GM12873 (cell line): ENCODE results near the gene CLEC2A.

Experiments used
- TF ChIP-seq, protein P1 (sequence below): IDR thresholded peaks from 2 replicates; pipeline ENCODE4 v1.5.1; 2012; ENCODE audit warnings: low read depth, mild to moderate bottlenecking, moderate library complexity, low read length, control low read depth; ENCODE audit not compliant: insufficient read depth; ENCODE audit errors: missing control alignments

The CLEC2A gene

DNA sequence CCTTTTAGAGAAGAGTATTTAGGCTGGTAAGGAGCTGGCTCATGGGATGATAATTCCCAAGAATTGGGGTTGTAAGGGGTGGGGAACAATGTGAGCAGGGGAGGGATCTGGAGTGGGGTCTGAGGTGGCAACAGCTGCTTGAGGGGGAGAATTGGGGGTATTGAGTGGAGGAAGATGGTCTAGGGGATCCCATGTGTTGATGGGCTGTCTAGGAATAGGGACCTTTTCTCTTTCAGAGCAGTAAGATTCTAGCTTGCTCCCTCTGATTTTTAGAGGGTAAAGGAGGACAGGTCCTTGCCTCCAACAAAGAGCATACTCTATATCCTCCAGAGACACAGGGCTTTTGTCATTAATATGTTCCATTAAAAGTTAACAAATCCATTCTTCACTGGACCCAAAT is 22.4 kb downstream of the CLEC2A start:
- TF ChIP-seq, protein P1, sequence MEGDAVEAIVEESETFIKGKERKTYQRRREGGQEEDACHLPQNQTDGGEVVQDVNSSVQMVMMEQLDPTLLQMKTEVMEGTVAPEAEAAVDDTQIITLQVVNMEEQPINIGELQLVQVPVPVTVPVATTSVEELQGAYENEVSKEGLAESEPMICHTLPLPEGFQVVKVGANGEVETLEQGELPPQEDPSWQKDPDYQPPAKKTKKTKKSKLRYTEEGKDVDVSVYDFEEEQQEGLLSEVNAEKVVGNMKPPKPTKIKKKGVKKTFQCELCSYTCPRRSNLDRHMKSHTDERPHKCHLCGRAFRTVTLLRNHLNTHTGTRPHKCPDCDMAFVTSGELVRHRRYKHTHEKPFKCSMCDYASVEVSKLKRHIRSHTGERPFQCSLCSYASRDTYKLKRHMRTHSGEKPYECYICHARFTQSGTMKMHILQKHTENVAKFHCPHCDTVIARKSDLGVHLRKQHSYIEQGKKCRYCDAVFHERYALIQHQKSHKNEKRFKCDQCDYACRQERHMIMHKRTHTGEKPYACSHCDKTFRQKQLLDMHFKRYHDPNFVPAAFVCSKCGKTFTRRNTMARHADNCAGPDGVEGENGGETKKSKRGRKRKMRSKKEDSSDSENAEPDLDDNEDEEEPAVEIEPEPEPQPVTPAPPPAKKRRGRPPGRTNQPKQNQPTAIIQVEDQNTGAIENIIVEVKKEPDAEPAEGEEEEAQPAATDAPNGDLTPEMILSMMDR, result no peak

DNA sequence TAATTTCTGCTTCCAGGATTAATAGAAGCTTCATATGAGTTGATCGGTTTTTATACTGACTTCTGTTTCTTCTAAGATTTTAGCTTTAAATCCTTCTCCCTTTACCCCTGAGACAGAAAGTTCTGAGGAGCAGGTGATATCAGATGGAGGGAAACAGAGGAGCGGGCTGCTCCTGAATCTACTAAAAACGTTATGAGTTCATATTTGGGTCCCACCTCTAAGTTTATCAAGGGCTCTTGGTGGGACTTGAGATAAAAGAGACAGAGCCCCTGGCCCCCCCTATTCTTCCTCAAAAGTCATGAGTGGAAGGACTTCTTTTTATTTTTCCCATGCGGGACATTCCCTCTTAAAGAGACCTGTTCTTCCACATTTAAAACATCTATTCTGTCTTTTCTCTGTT is 23.8 kb downstream of the CLEC2A start:
- TF ChIP-seq, protein P1, result no peak

DNA sequence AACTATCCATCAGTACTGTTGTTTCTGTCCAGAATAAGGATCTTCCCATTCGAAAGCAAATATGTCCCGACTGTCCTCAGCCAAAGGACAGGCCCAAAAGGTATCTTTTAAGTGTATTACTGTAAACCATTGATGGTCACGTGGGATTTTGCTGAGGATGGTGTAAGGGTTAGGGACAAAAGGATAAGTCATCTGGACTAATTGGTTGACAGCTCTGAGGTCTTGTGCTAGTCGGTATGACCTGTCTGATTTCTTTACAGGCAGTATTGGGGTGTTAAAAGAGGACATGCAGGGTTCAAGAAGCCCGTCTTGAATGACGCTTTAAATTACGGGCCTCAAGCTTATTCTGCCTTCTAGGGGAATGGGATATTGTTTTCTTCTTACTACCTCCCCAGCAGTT is 24.4 kb downstream of the CLEC2A start:
- TF ChIP-seq, protein P1, result no peak

- TF ChIP-seq, protein P1, result no peak
Observed at GRCh38 chr12:9906873-9907272, 25.3 kb downstream of the CLEC2A start.

DNA sequence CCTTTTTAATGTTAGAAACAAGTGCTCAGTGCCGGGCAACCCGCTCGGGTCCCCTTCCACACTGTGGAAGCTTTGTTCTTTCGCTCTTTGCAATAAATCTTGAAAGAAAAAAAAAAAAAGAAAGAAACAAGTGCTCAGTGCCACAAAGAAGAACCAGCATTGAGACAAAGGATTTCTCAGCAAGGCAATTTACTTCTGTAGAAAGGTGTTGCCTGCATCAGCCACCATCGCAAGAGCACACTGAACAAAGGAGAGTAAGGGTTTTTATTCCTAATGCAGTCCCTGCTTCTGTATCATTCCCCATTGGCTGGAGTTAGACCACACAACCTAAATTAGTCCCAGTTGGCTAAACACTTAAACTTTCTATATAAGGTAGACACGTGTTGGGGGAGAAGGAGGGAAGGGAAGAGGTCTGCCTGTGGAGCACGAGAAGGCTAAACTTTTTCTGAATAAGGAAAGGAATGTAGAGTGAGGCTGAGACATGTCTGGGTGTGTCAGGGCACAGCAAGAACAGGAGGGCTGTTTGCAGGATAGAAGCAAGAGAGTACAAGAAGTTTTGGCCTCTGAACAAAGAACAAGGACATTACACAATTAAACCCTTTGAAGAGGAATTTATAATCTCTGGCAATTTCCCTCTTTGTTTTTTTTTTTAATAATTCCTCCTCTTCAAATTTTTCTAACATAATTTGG is 29.5 kb downstream of the CLEC2A start:
- TF ChIP-seq, protein P1, result no peak

DNA sequence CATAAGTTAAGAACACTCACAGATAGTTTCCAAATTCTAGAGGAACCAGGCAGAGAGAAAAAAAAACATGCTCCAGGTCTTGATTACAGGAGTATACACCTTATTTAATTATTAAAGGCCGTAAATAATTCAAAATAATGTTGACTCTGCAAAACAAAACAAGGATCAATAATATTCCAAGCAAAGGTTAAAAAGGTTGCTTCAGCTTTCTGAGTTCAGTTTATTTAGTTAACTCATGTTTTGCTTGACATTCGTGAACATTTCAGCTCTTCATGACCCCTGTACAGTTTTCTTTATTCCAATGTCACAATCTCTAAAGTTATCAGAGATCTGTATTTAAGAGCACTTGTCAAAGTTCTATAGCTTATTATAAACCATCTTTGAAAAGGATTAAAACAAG is 31.2 kb downstream of the CLEC2A start:
- TF ChIP-seq, protein P1, result no peak

DNA sequence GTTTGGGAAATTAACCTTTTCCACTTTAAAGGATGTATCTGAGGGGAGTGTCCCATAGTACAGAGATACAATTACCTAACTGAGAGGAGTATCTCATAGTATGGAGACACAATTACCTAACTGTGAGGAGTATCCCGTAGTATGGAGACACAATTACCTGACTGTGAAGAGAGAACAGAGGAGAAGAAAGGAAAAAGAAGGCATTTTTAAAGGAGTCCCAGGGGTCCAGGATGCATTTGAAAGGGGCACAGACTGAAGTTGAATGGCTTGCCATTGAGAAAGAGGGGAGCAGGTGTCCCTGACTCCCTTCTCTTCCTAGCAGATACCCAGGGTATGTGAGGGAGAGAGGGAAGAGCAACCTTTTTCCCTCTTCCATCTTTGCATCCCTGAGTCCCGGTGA is 33.0 kb downstream of the CLEC2A start:
- TF ChIP-seq, protein P1, result no peak
